GM23338 (cell line): ENCODE data around the gene KAT6B. TPM values are rescaled to one million over a fixed set of nuclear protein-coding genes. Genes with fewer than 3 reads are reported as not detected.

ENCODE experiments used
- ATAC-seq: fragments of 200-7000 bp; cut with Tn5 transposase; 3 replicates; pipeline ENCODE4 v1.9.1; 2020
- DNase-seq: peaks from one replicate; pipeline ENCODE4 v3.0.0-alpha.2; 2015; ENCODE audit warnings: low spot score
- H2AFZ ChIP-seq: fragments of 200-600 bp; sonication (generic); 2 replicates; pipeline ENCODE4 v1.8.0; 2016; ENCODE audit warnings: antibody characterized with exemption, mild to moderate bottlenecking, moderate library complexity
- H3F3A ChIP-seq: fragments of 200-600 bp; sonication (generic); replicated peaks from 2 replicates; pipeline ENCODE4 v1.8.0; 2017; ENCODE audit warnings: antibody characterized with exemption, mixed run types, low read depth
- H3K27ac ChIP-seq: fragments of 200-600 bp; sonication (generic); 2 replicates; pipeline ENCODE4 v1.6.1; 2016; ENCODE audit warnings: low read depth
- H3K27me3 ChIP-seq: fragments of 200-600 bp; sonication (generic); 2 replicates; pipeline ENCODE4 v1.8.0; 2016; ENCODE audit warnings: mild to moderate bottlenecking, mixed run types, moderate library complexity; ENCODE audit not compliant: insufficient read depth
- H3K36me3 ChIP-seq: fragments of 200-600 bp; sonication (generic); 2 replicates; pipeline ENCODE4 v1.8.0; 2016; ENCODE audit warnings: mild to moderate bottlenecking; ENCODE audit not compliant: insufficient read depth
- H3K4me1 ChIP-seq: fragments of 200-600 bp; sonication (generic); 2 replicates; pipeline ENCODE4 v1.8.0; 2016; ENCODE audit warnings: mild to moderate bottlenecking, moderate library complexity; ENCODE audit not compliant: insufficient read depth
- H3K4me2 ChIP-seq: fragments of 200-600 bp; sonication (generic); 2 replicates; pipeline ENCODE4 v1.7.1; 2017; ENCODE audit warnings: mixed run types
- H3K4me3 ChIP-seq: fragments of 200-600 bp; sonication (generic); 2 replicates; pipeline ENCODE4 v1.6.1; 2016; ENCODE audit warnings: mixed run types
- H3K79me2 ChIP-seq: fragments of 200-600 bp; sonication (generic); replicated peaks from 2 replicates; pipeline ENCODE4 v1.8.0; 2017; ENCODE audit warnings: mild to moderate bottlenecking; ENCODE audit not compliant: insufficient read depth
- H3K9me2 ChIP-seq: fragments of 200-600 bp; sonication (generic); 2 replicates; pipeline ENCODE4 v1.8.0; 2017; ENCODE audit not compliant: insufficient read depth
- H4K20me1 ChIP-seq: fragments of 200-600 bp; sonication (generic); replicated peaks from 2 replicates; pipeline ENCODE4 v1.8.0; 2017; ENCODE audit warnings: mild to moderate bottlenecking; ENCODE audit not compliant: insufficient read depth
- H3K27ac Mint-ChIP-seq: 2 replicates; pipeline ENCODE4 v1.8.0; 2020; ENCODE audit warnings: inconsistent platforms, mild to moderate bottlenecking, moderate library complexity, mixed read lengths
- H3K27me3 Mint-ChIP-seq: 3 replicates; pipeline ENCODE4 v1.8.0; 2022; ENCODE audit warnings: low read depth, mild to moderate bottlenecking, moderate library complexity, mixed read lengths, inconsistent platforms; ENCODE audit not compliant: insufficient read depth, poor library complexity
- H3K36me3 Mint-ChIP-seq: 3 replicates; pipeline ENCODE4 v1.8.0; 2021; ENCODE audit warnings: low read depth, mild to moderate bottlenecking, inconsistent platforms, moderate library complexity, mixed read lengths
- H3K4me1 Mint-ChIP-seq: 3 replicates; pipeline ENCODE4 v1.8.0; 2020; ENCODE audit warnings: mild to moderate bottlenecking, inconsistent platforms, mixed read lengths
- H3K4me3 Mint-ChIP-seq: 3 replicates; pipeline ENCODE4 v1.8.0; 2021; ENCODE audit warnings: moderate library complexity, mild to moderate bottlenecking, inconsistent platforms, mixed read lengths
- H3K9me3 Mint-ChIP-seq: 3 replicates; pipeline ENCODE4 v1.8.0; 2020; ENCODE audit warnings: moderate library complexity, mild to moderate bottlenecking, inconsistent platforms, mixed read lengths
- CREB1 ChIP-seq: fragments of 250-450 bp; sonication (Bioruptor Pico); IDR thresholded peaks from 2 replicates; pipeline ENCODE4 v1.5.0; 2020; ENCODE audit warnings: low read depth, mild to moderate bottlenecking, moderate library complexity
- CTCF ChIP-seq, 2 experiments: fragments of 200-600 bp in 1 of 2; sonication (generic) in 1 of 2; conservative IDR thresholded peaks; 2 replicates each; pipeline versions ENCODE4 v1.5.1 to v1.6.1; 2016 to 2017; ENCODE audit warnings: antibody characterized with exemption in 2 of 2, low read depth in 2 of 2, mild to moderate bottlenecking in 2 of 2, moderate library complexity in 1 of 2
- ETS1 ChIP-seq: IDR thresholded peaks from 2 replicates; pipeline ENCODE4 v1.6.1; 2016; ENCODE audit warnings: antibody characterized with exemption
- EZH2 ChIP-seq: fragments of 200-600 bp; sonication (generic); IDR thresholded peaks from one replicate; pipeline ENCODE4 v1.8.0; 2017; ENCODE audit warnings: antibody characterized with exemption, mild to moderate bottlenecking, low read depth; ENCODE audit not compliant: unreplicated experiment
- EZH2phosphoT487 ChIP-seq: fragments of 200-600 bp; sonication (generic); IDR thresholded peaks from one replicate; pipeline ENCODE4 v1.8.1; 2018; ENCODE audit warnings: antibody characterized with exemption; ENCODE audit not compliant: unreplicated experiment
- JUNB ChIP-seq: IDR thresholded peaks from one replicate; pipeline ENCODE4 v1.6.1; 2016; ENCODE audit warnings: antibody characterized with exemption; ENCODE audit not compliant: unreplicated experiment
- NANOG ChIP-seq: IDR thresholded peaks from 2 replicates; pipeline ENCODE4 v1.6.1; 2016; ENCODE audit warnings: antibody characterized with exemption, borderline replicate concordance
- POLR2AphosphoS5 ChIP-seq: IDR thresholded peaks from 2 replicates; pipeline ENCODE4 v1.6.1; 2016; ENCODE audit warnings: antibody characterized with exemption, low read depth
- REST ChIP-seq: IDR thresholded peaks from one replicate; pipeline ENCODE4 v1.6.1; 2018; ENCODE audit warnings: antibody characterized with exemption; ENCODE audit not compliant: unreplicated experiment
- STAT1 ChIP-seq: IDR thresholded peaks from one replicate; pipeline ENCODE4 v1.6.1; 2016; ENCODE audit warnings: antibody characterized with exemption; ENCODE audit not compliant: unreplicated experiment
- ZNF114 ChIP-seq: fragments of 250-450 bp; sonication (Bioruptor Pico); IDR thresholded peaks from 2 replicates; pipeline ENCODE4 v1.5.0; 2020; ENCODE audit warnings: mild to moderate bottlenecking, moderate library complexity
- ZNF331 ChIP-seq: fragments of 250-450 bp; sonication (Bioruptor Pico); IDR thresholded peaks from 2 replicates; pipeline ENCODE4 v1.5.0; 2020; ENCODE audit warnings: low read depth, mild to moderate bottlenecking, moderate library complexity
- ZNF462 ChIP-seq: fragments of 250-450 bp; sonication (Bioruptor Pico); IDR thresholded peaks from 2 replicates; pipeline ENCODE4 v1.5.0; 2020; ENCODE audit warnings: mild to moderate bottlenecking, moderate library complexity
- polyA plus RNA-seq: library from polyadenylated mRNA; unstranded; fragments of >200 nt; fragmentation: Nextera tagmentation; extraction: Ambion mirVana; gene quantifications from 2 replicates; pipeline ENCODE4 v1.2.1, GENCODE V29; 2016
- total RNA-seq: library from RNA; depleted of rRNA; stranded (reverse); fragments of >200 nt; shearing (Covaris generic); gene quantifications from 2 replicates; pipeline ENCODE4 v1.2.3, GENCODE V29; 2014

Gene KAT6B
- total and polyA plus RNA-seq, 2 experiments from 2014 or later: 21.3 to 31.4 TPM

GRCh38 chr10:74856940-74857339 lies 30.5 kb downstream of the KAT6B start:
- H2AFZ ChIP-seq: no peak overlapping the region
- Mint-ChIP-seq H3K9me3 (peaks cover 5% of the 10 kb centered on the region; the same call in 1 of the 3 replicates), H3K27me3 (no peaks in the 10 kb centered on the region), H3K36me3 (peaks cover 14% of the 10 kb centered on the region; the same call in 2 of the 3 replicates), H3K4me3 (no peak overlapping the region), H3K4me1 (peaks cover 24% of the 10 kb centered on the region), H3K27ac (no peak overlapping the region)
- H3K79me2 ChIP-seq: peaks cover 88% of the 10 kb centered on the region
- H3K4me1 ChIP-seq: peaks cover 18% of the 10 kb centered on the region
- H4K20me1 ChIP-seq: peaks cover 7% of the 10 kb centered on the region
- no peaks in the 10 kb centered on the region for H3K27me3 ChIP-seq
- no peak overlapping the region for H3K4me2 ChIP-seq
- no peaks in the 10 kb centered on the region; the same call in 1 of the 2 replicates for H3K9me2 ChIP-seq
- no peak for TF ChIP-seq POLR2AphosphoS5
- TF ChIP-seq JUNB: no peak
- TF ChIP-seq NANOG: no peak
- no peak for TF ChIP-seq CTCF (conservative IDR thresholded peaks at IDR 0.05; ENCODE audit: low read depth in 2 of 2)
- TF ChIP-seq ZNF114 (CRISPR knock-in tag): no peak
- no peak for TF ChIP-seq STAT1
- no peak for TF ChIP-seq EZH2phosphoT487
- TF ChIP-seq ETS1: no peak
- TF ChIP-seq EZH2: no peak
- TF ChIP-seq REST: no peak
- no peak for TF ChIP-seq ZNF462
- TF ChIP-seq ZNF331 (CRISPR knock-in tag): no peak
- TF ChIP-seq CREB1 (CRISPR knock-in tag): no peak
- DNase-seq: no peak
- no peak overlapping the region for H3K4me3 ChIP-seq
- no peaks in the 10 kb centered on the region for H3K36me3 ChIP-seq
- H3K27ac ChIP-seq: no peak overlapping the region
- no peaks in the 10 kb centered on the region for H3F3A ChIP-seq
- ATAC-seq: no peak
